HepG2 (cell line): ENCODE results near the gene MRM2. TPM values are rescaled to one million over a fixed set of nuclear protein-coding genes. Genes with fewer than 3 reads are reported as not detected.

Experiments used
- ATAC-seq: fragments of 200-7000 bp; cut with Tn5 transposase; 3 replicates; pipeline ENCODE4 v1.9.1; 2020; ENCODE audit warnings: mild to moderate bottlenecking, moderate library complexity
- BruUV-seq: library from RNA; stranded (reverse); fragments of 400-500 nt; replicated peaks from 2 replicates; lab custom pipeline; 2021; lab: Mats Ljungman, UMichigan
- CTCF ChIA-PET: fragments of 300-600 bp; formaldehyde crosslinking; extraction: SDS; loops from one replicate; lab custom pipeline; 2021; ENCODE audit warnings: low total read pairs, inconsistent platforms, low intra/inter-chr PET ratio; lab: Yijun Ruan, JAX
- POLR2A ChIA-PET: fragments of 350-600 bp; sonication (Branson Sonifier 250); formaldehyde crosslinking; loops from one replicate; lab custom pipeline; 2020; ENCODE audit warnings: antibody characterized with exemption, inconsistent platforms; lab: Yijun Ruan, JAX
- DNase-seq: peaks from one replicate; pipeline ENCODE4 v3.0.0-alpha.2; 2015; ENCODE audit warnings: low spot score
- FAIRE-seq: peaks from 3 replicates; lab custom pipeline; 2011; peaks lifted over from hg19 to GRCh38; lab: Jason Lieb, UNC
- H2AFZ ChIP-seq: one replicate; pipeline ENCODE4 v1.6.1; 2011; ENCODE audit warnings: low read length, inconsistent platforms
- H3K27ac ChIP-seq: fragments of 300-600 bp; 3 replicates; pipeline ENCODE4 v1.8.0; 2011; ENCODE audit warnings: mixed run types, mild to moderate bottlenecking, mixed read lengths, low read length, inconsistent platforms; ENCODE audit not compliant: insufficient read depth; ENCODE audit errors: extremely low read length
- H3K27me3 ChIP-seq, 2 experiments: fragments of 200-600 bp in 1 of 2; 2 replicates in 1 of 2; 3 replicates in 1 of 2; pipeline versions ENCODE4 v1.6.0 to v1.8.0; 2011; ENCODE audit warnings: low read length in 2 of 2, mild to moderate bottlenecking in 2 of 2, moderate library complexity in 2 of 2, inconsistent platforms in 1 of 2; ENCODE audit not compliant: insufficient read depth in 2 of 2, control insufficient read depth in 1 of 2
- H3K36me3 ChIP-seq, 2 experiments: fragments of 200-600 bp in 1 of 2; replicated peaks in 1 of 2; 2 replicates in 1 of 2; 3 replicates in 1 of 2; pipeline versions ENCODE4 v1.5.1 to v1.8.0; 2011; ENCODE audit warnings: low read length in 2 of 2, inconsistent platforms in 1 of 2; ENCODE audit not compliant: insufficient read depth in 2 of 2, control insufficient read depth in 1 of 2
- H3K4me1 ChIP-seq: 2 replicates; pipeline ENCODE4 v1.5.1; 2012; ENCODE audit warnings: low read length, inconsistent platforms; ENCODE audit not compliant: insufficient read depth
- H3K4me2 ChIP-seq: 2 replicates; pipeline ENCODE4 v1.6.0; 2011; ENCODE audit warnings: low read depth, low read length, inconsistent platforms
- H3K4me3 ChIP-seq, 3 experiments: fragments of 200-600 bp in 1 of 3; sonication (generic), shearing (Covaris generic) in 1 of 3; replicated peaks in 1 of 3; 2 replicates each; pipeline ENCODE4 v1.5.1; 2011 to 2016; ENCODE audit warnings: low read length in 3 of 3, inconsistent platforms in 2 of 3, low read depth in 2 of 3, mild to moderate bottlenecking in 2 of 3, control low read depth in 1 of 3, mixed read lengths in 1 of 3; ENCODE audit not compliant: insufficient read depth in 1 of 3
- H3K79me2 ChIP-seq: one replicate; pipeline ENCODE4 v1.6.1; 2011; ENCODE audit warnings: low read length, inconsistent platforms; ENCODE audit not compliant: insufficient read depth
- H3K9ac ChIP-seq: 2 replicates; pipeline ENCODE4 v1.6.0; 2011; ENCODE audit warnings: mild to moderate bottlenecking, low read depth, low read length, inconsistent platforms; ENCODE audit not compliant: insufficient read depth
- H3K9me3 ChIP-seq: 2 replicates; pipeline ENCODE4 v1.5.1; 2012; ENCODE audit warnings: mild to moderate bottlenecking, low read length
- H4K20me1 ChIP-seq: 2 replicates; pipeline ENCODE4 v1.6.0; 2011; ENCODE audit warnings: inconsistent platforms, mild to moderate bottlenecking, low read length, moderate library complexity; ENCODE audit not compliant: insufficient read depth
- CBFB ChIP-seq: sonication (generic); formaldehyde crosslinking; IDR thresholded peaks from 2 replicates; pipeline ENCODE4 v1.4.0; 2020; ENCODE audit warnings: missing genetic modification reagents
- GATAD2A ChIP-seq: IDR thresholded peaks from 2 replicates; pipeline ENCODE4 v1.6.1; 2016
- HNF4A ChIP-seq: sonication (generic); formaldehyde crosslinking; IDR thresholded peaks from 2 replicates; pipeline ENCODE4 v1.4.0; 2020; ENCODE audit warnings: missing genetic modification reagents
- KLF9 ChIP-seq: IDR thresholded peaks from 2 replicates; pipeline ENCODE4 v1.6.1; 2016; ENCODE audit warnings: low read depth
- MED8 ChIP-seq: sonication (generic); formaldehyde crosslinking; IDR thresholded peaks from 2 replicates; pipeline ENCODE4 v1.8.1; 2023; ENCODE audit warnings: mild to moderate bottlenecking, missing genetic modification reagents; ENCODE audit not compliant: insufficient replicate concordance
- NFIC ChIP-seq: IDR thresholded peaks from 2 replicates; pipeline ENCODE4 v1.6.1; 2012; ENCODE audit warnings: mild to moderate bottlenecking, low read length, inconsistent platforms
- SRSF1 ChIP-seq: fragments of 200-400 bp; formaldehyde crosslinking; optimal IDR thresholded peaks from 2 replicates; pipeline ENCODE3; 2017; ENCODE audit warnings: mild to moderate bottlenecking, low read depth, low read length, moderate library complexity
- ZFX ChIP-seq: sonication (generic); formaldehyde crosslinking; IDR thresholded peaks from 2 replicates; pipeline ENCODE4 v1.4.0; 2020; ENCODE audit warnings: mild to moderate bottlenecking, low read depth, missing genetic modification reagents, moderate library complexity
- ZNF264 ChIP-seq: sonication (generic); formaldehyde crosslinking; IDR thresholded peaks from 2 replicates; pipeline ENCODE4 v1.4.0; 2020; ENCODE audit warnings: missing genetic modification reagents
- ZNF670 ChIP-seq: sonication (generic); formaldehyde crosslinking; IDR thresholded peaks from 2 replicates; pipeline ENCODE4 v1.8.0; 2022; ENCODE audit warnings: mild to moderate bottlenecking, missing genetic modification reagents, borderline replicate concordance
- ZNF747 ChIP-seq: sonication (generic); formaldehyde crosslinking; IDR thresholded peaks from 2 replicates; pipeline ENCODE4 v1.8.1; 2023; ENCODE audit warnings: missing genetic modification reagents, mild to moderate bottlenecking, borderline replicate concordance
- ZNF792 ChIP-seq: IDR thresholded peaks from 2 replicates; pipeline ENCODE4 v1.6.1; 2016
- ZNF891 ChIP-seq: sonication (generic); formaldehyde crosslinking; IDR thresholded peaks from 2 replicates; pipeline ENCODE4 v1.5.0; 2020; ENCODE audit warnings: mild to moderate bottlenecking, missing genetic modification reagents
- WGBS: methylation state at CpG from one replicate; pipeline ENCODE4 v1.1.6; 2017; ENCODE audit warnings: low lambda C conversion rate; 5-methylcytosine and 5-hydroxymethylcytosine counted together
- in situ Hi-C: cut with HindIII; loops from 2 replicates; pipeline ENCODE4 v1.10.0; 2017; ENCODE audit warnings: low pct_unique_long_range_greater_than_20kb; ENCODE audit not compliant: extremely low pct_ligation_motif_present
- intact Hi-C: fragments of 100-400 bp; cut with micrococcal nuclease; formaldehyde crosslinking; loops from one replicate; pipeline ENCODE4 v1.10.0; 2022; ENCODE audit not compliant: unreplicated experiment
- polyA plus RNA-seq, 8 experiments: library from polyadenylated mRNA; depleted of rRNA in 3 of 8; stranded (reverse) in 7 of 8; unstranded in 1 of 8; fragments of >200 nt; fragmentation: Illumina TruSeq in 4 of 8; extraction: Trizol in 4 of 8; gene quantifications; 2 replicates each; pipeline versions ENCODE4 v1.2.1 to v1.2.3, GENCODE V29; 2011 to 2016; ENCODE audit warnings: low read depth in 4 of 8, missing spikeins in 1 of 8, mixed read lengths in 1 of 8; ENCODE audit not compliant: insufficient read depth in 1 of 8
- total RNA-seq, 5 experiments: library from RNA; depleted of rRNA; stranded (reverse); fragments of >200 nt; fragmentation: Illumina TruSeq; extraction: Trizol; gene quantifications; 2 replicates each; pipeline ENCODE4 v1.2.3, GENCODE V29; 2016; ENCODE audit warnings: low read depth in 1 of 5
- TF ChIP-seq, protein P1 (sequence below): sonication (generic); formaldehyde crosslinking; IDR thresholded peaks from 2 replicates; pipeline ENCODE4 v1.4.0; 2020; ENCODE audit warnings: missing genetic modification reagents
- TF ChIP-seq, protein P2 (sequence below): IDR thresholded peaks from 2 replicates; pipeline ENCODE4 v1.6.1; 2016
- TF ChIP-seq, protein P3 (sequence below): sonication (generic); formaldehyde crosslinking; IDR thresholded peaks from 2 replicates; pipeline ENCODE4 v1.4.0; 2020; ENCODE audit warnings: mild to moderate bottlenecking, low read depth, missing genetic modification reagents
- TF ChIP-seq, protein P4 (sequence below): IDR thresholded peaks from 2 replicates; pipeline ENCODE4 v1.6.1; 2016; ENCODE audit warnings: missing genetic modification reagents, missing compliant biosample characterization
- TF ChIP-seq, protein P5 (sequence below): sonication (generic); formaldehyde crosslinking; conservative IDR thresholded peaks from 2 replicates; pipeline ENCODE4 v1.8.0; 2022; ENCODE audit warnings: low read depth, missing genetic modification reagents

The MRM2 gene
- total and polyA plus RNA-seq, 2 of the 13 experiments (the other 11 are each of a cell fraction or from before 2014, with no cell fraction given), result 13.2 to 34.2 TPM

DNA sequence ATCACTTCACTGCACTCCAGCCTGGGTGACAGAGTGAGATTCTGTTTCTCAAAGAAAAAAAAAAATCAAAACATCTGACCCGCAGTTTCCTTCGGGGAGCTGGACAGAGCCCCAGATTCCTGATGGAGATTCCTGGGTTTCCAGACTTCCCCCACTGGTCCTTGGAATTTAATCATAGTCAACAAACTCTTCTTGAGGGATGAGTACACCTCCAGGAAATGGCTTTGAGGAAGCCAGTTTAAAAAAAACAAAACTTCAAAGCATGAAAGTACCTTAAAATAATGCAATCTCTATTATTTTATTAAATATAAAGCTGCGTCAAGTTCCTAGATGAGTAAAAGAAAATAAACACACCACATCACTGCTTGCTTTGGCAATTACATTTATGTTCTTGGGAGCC is 8.1 kb downstream of the MRM2 start:
- H3K4me3 ChIP-seq, result no peak overlapping the region
- intact Hi-C loops (no loop called here), in situ Hi-C loops (no loop called here)
- ATAC-seq (no peak), FAIRE-seq (no peak), DNase-seq (no peak)
- no peaks in the 10 kb centered on the region for H3K27me3 ChIP-seq
- no peak overlapping the region for H3K9ac ChIP-seq
- H2AFZ ChIP-seq, result no peak overlapping the region
- BruUV-seq, result no TSS peak
- 95% methylated on average over 3 of the region's 3 CpGs for WGBS
- H3K27ac ChIP-seq, result no peak overlapping the region
- H4K20me1 ChIP-seq, result peaks cover 3% of the 10 kb centered on the region; the same call in 1 of the 2 replicates
- POLR2A ChIA-PET, result no interaction called here
- H3K79me2 ChIP-seq, result peaks cover 33% of the 10 kb centered on the region
- H3K36me3 ChIP-seq, result peaks cover 8 to 45% of the 10 kb centered on the region in 2 experiments
- no peak overlapping the region for H3K4me2 ChIP-seq
- H3K4me1 ChIP-seq, result peaks cover 42% of the 10 kb centered on the region
- CTCF ChIA-PET, result no interaction called here
- H3K9me3 ChIP-seq, result no peaks in the 10 kb centered on the region
- TF ChIP-seq ZNF792 (CRISPR knock-in tag) (no peak), NFIC (no peak), ZNF891 (no peak), SRSF1 (no peak), ZNF264 (no peak), HNF4A (CRISPR knock-in tag) (no peak), ZNF670 (no peak), MED8 (CRISPR knock-in tag) (no peak), KLF9 (CRISPR knock-in tag) (no peak), GATAD2A (CRISPR knock-in tag) (no peak), CBFB (CRISPR knock-in tag) (no peak), ZFX (CRISPR knock-in tag) (no peak), ZNF747 (CRISPR knock-in tag) (no peak)
- TF ChIP-seq, protein P1, sequence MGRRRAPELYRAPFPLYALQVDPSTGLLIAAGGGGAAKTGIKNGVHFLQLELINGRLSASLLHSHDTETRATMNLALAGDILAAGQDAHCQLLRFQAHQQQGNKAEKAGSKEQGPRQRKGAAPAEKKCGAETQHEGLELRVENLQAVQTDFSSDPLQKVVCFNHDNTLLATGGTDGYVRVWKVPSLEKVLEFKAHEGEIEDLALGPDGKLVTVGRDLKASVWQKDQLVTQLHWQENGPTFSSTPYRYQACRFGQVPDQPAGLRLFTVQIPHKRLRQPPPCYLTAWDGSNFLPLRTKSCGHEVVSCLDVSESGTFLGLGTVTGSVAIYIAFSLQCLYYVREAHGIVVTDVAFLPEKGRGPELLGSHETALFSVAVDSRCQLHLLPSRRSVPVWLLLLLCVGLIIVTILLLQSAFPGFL (CRISPR knock-in tag), result no peak
- TF ChIP-seq, protein P2, sequence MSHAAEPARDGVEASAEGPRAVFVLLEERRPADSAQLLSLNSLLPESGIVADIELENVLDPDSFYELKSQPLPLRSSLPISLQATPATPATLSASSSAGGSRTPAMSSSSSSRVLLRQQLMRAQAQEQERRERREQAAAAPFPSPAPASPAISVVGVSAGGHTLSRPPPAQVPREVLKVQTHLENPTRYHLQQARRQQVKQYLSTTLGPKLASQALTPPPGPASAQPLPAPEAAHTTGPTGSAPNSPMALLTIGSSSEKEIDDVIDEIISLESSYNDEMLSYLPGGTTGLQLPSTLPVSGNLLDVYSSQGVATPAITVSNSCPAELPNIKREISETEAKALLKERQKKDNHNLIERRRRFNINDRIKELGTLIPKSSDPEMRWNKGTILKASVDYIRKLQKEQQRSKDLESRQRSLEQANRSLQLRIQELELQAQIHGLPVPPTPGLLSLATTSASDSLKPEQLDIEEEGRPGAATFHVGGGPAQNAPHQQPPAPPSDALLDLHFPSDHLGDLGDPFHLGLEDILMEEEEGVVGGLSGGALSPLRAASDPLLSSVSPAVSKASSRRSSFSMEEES (CRISPR knock-in tag), result no peak
- TF ChIP-seq, protein P3, sequence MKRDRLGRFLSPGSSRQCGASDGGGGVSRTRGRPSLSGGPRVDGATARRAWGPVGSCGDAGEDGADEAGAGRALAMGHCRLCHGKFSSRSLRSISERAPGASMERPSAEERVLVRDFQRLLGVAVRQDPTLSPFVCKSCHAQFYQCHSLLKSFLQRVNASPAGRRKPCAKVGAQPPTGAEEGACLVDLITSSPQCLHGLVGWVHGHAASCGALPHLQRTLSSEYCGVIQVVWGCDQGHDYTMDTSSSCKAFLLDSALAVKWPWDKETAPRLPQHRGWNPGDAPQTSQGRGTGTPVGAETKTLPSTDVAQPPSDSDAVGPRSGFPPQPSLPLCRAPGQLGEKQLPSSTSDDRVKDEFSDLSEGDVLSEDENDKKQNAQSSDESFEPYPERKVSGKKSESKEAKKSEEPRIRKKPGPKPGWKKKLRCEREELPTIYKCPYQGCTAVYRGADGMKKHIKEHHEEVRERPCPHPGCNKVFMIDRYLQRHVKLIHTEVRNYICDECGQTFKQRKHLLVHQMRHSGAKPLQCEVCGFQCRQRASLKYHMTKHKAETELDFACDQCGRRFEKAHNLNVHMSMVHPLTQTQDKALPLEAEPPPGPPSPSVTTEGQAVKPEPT (CRISPR knock-in tag), result no peak
- TF ChIP-seq, protein P4, sequence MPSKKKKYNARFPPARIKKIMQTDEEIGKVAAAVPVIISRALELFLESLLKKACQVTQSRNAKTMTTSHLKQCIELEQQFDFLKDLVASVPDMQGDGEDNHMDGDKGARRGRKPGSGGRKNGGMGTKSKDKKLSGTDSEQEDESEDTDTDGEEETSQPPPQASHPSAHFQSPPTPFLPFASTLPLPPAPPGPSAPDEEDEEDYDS, result no peak
- TF ChIP-seq, protein P5, sequence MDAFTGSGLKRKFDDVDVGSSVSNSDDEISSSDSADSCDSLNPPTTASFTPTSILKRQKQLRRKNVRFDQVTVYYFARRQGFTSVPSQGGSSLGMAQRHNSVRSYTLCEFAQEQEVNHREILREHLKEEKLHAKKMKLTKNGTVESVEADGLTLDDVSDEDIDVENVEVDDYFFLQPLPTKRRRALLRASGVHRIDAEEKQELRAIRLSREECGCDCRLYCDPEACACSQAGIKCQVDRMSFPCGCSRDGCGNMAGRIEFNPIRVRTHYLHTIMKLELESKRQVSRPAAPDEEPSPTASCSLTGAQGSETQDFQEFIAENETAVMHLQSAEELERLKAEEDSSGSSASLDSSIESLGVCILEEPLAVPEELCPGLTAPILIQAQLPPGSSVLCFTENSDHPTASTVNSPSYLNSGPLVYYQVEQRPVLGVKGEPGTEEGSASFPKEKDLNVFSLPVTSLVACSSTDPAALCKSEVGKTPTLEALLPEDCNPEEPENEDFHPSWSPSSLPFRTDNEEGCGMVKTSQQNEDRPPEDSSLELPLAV, result no peak
- TF ChIP-seq, all 625 proteins: peak for 0
